HCT116 (cell line): Measurements from ENCODE around the gene PARP12. TPM values are rescaled to one million over a fixed set of nuclear protein-coding genes. Genes with fewer than 3 reads are reported as not detected.

Source experiments
- ATAC-seq: fragments of 200-7000 bp; cut with Tn5 transposase; 2 replicates; pipeline ENCODE4 v1.9.1; 2020; ENCODE audit warnings: mild to moderate bottlenecking, moderate library complexity
- BruUV-seq: library from RNA; stranded (reverse); fragments of 400-500 nt; replicated peaks from 2 replicates; lab custom pipeline; 2021; lab: Mats Ljungman, UMichigan
- CTCF ChIA-PET: fragments of 300-600 bp; sonication (Branson Sonifier 250); formaldehyde crosslinking; loops from one replicate; lab custom pipeline; 2021; ENCODE audit warnings: antibody characterized with exemption; lab: Charles Lee
- POLR2A ChIA-PET: fragments of 300-600, 350-600 bp; sonication (Branson Sonifier 250); formaldehyde crosslinking; loops from one replicate; lab custom pipeline; 2021; ENCODE audit warnings: antibody characterized with exemption; lab: Charles Lee
- RAD21 ChIA-PET, 2 experiments: fragments of 300-600 bp; sonication (Branson Sonifier 250); formaldehyde crosslinking; loops; one replicate each; lab custom pipeline; 2023; ENCODE audit warnings: low total read pairs in 2 of 2; ENCODE audit not compliant: uncharacterized antibody in 2 of 2, unreplicated experiment in 2 of 2, low non-redundant PET in 1 of 2; lab: Charles Lee
- DNase-seq: peaks from one replicate; pipeline ENCODE4 v3.0.0-alpha.2; 2010; ENCODE audit warnings: low read depth, low spot score
- H2AFZ ChIP-seq: fragments of 200-600 bp; shearing (Covaris generic), sonication (generic); 2 replicates; pipeline ENCODE4 v1.6.1; 2017; ENCODE audit warnings: low read depth, mixed run types, mixed read lengths, antibody characterized with exemption, low read length; ENCODE audit not compliant: poor library complexity, severe bottlenecking
- H3K27ac ChIP-seq: 2 replicates; pipeline ENCODE4 v1.5.1; 2012; ENCODE audit warnings: low read depth, low read length
- H3K27me3 ChIP-seq: fragments of 200-600 bp; sonication (generic); 2 replicates; pipeline ENCODE4 v1.6.1; 2016; ENCODE audit warnings: mixed run types, low read length, mixed read lengths; ENCODE audit not compliant: insufficient read depth
- H3K36me3 ChIP-seq, 2 experiments: fragments of 200-500 bp in 1 of 2; fragments of 200-600 bp in 1 of 2; sonication (Bioruptor generic) in 1 of 2; sonication (generic) in 1 of 2; 2 replicates each; pipeline versions ENCODE4 v1.5.1 to v1.6.1; 2014 to 2016; ENCODE audit warnings: low read length in 2 of 2, inconsistent platforms in 1 of 2, mixed read lengths in 1 of 2, mixed run types in 1 of 2; ENCODE audit not compliant: insufficient read depth in 2 of 2, control insufficient read depth in 1 of 2
- H3K4me1 ChIP-seq, 2 experiments: fragments of 200-600 bp in 1 of 2; sonication (generic) in 1 of 2; 2 replicates each; pipeline versions ENCODE4 v1.5.1 to v1.6.1; 2012 to 2017; ENCODE audit warnings: low read length in 2 of 2, inconsistent platforms in 1 of 2, mild to moderate bottlenecking in 1 of 2, mixed read lengths in 1 of 2, mixed run types in 1 of 2, moderate library complexity in 1 of 2; ENCODE audit not compliant: insufficient read depth in 2 of 2, control insufficient read depth in 1 of 2
- H3K4me2 ChIP-seq: fragments of 200-600 bp; sonication (generic); 2 replicates; pipeline ENCODE4 v1.6.1; 2017; ENCODE audit warnings: mixed run types, low read length, mixed read lengths
- H3K4me3 ChIP-seq, 2 experiments: fragments of 200-600 bp in 1 of 2; sonication (generic) in 1 of 2; replicated peaks in 1 of 2; 2 replicates each; pipeline ENCODE4 v1.5.1; 2011 to 2016; ENCODE audit warnings: low read length in 2 of 2, control low read depth in 1 of 2, low read depth in 1 of 2, mild to moderate bottlenecking in 1 of 2, mixed read lengths in 1 of 2, mixed run types in 1 of 2
- H3K79me2 ChIP-seq: fragments of 200-600 bp; sonication (generic); 2 replicates; pipeline ENCODE4 v1.6.1; 2017; ENCODE audit warnings: mild to moderate bottlenecking, mixed run types, low read length, moderate library complexity, mixed read lengths; ENCODE audit not compliant: insufficient read depth
- H3K9ac ChIP-seq: fragments of 200-600 bp; sonication (generic); 2 replicates; pipeline ENCODE4 v1.6.1; 2016; ENCODE audit warnings: low read length, mixed read lengths
- H3K9me2 ChIP-seq: fragments of 200-600 bp; sonication (generic), shearing (Covaris generic); 2 replicates; pipeline ENCODE4 v1.6.1; 2017; ENCODE audit warnings: mixed run types, mild to moderate bottlenecking, moderate library complexity; ENCODE audit not compliant: insufficient read depth
- H3K9me3 ChIP-seq, 2 experiments: fragments of 200-500 bp in 1 of 2; fragments of 200-600 bp in 1 of 2; sonication (Bioruptor generic) in 1 of 2; sonication (generic) in 1 of 2; 2 replicates each; pipeline ENCODE4 v1.6.1; 2014 to 2017; ENCODE audit warnings: low read length in 2 of 2, mixed read lengths in 2 of 2, inconsistent platforms in 1 of 2, low read depth in 1 of 2, mild to moderate bottlenecking in 1 of 2, mixed run types in 1 of 2, moderate library complexity in 1 of 2; ENCODE audit not compliant: control insufficient read depth in 1 of 2, insufficient read depth in 1 of 2
- H4K20me1 ChIP-seq: fragments of 200-600 bp; sonication (generic), shearing (Covaris generic); 2 replicates; pipeline ENCODE4 v1.6.1; 2017; ENCODE audit warnings: mixed run types, mild to moderate bottlenecking, moderate library complexity; ENCODE audit not compliant: insufficient read depth
- CBX3 ChIP-seq: IDR thresholded peaks from 2 replicates; pipeline ENCODE4 v1.6.1; 2012; ENCODE audit warnings: low read depth
- EGR1 ChIP-seq: IDR thresholded peaks from 2 replicates; pipeline ENCODE4 v1.6.1; 2012; ENCODE audit warnings: low read depth
- ELF1 ChIP-seq: IDR thresholded peaks from 2 replicates; pipeline ENCODE4 v1.6.1; 2012; ENCODE audit warnings: low read depth, borderline replicate concordance
- EZH2 ChIP-seq: fragments of 200-600 bp; sonication (generic); IDR thresholded peaks from 2 replicates; pipeline ENCODE4 v1.6.1; 2017; ENCODE audit warnings: antibody characterized with exemption, mixed run types
- EZH2phosphoT487 ChIP-seq: fragments of 200-600 bp; IDR thresholded peaks from 2 replicates; pipeline ENCODE4 v1.6.1; 2018; ENCODE audit warnings: antibody characterized with exemption, borderline replicate concordance
- FOSL1 ChIP-seq: IDR thresholded peaks from 2 replicates; pipeline ENCODE4 v1.6.1; 2012; ENCODE audit warnings: low read depth
- POLR2A ChIP-seq: IDR thresholded peaks from 2 replicates; pipeline ENCODE4 v1.7.0; 2011; ENCODE audit warnings: borderline replicate concordance; ENCODE audit not compliant: insufficient read depth, insufficient read length; ENCODE audit errors: extremely low read depth
- POLR2AphosphoS5 ChIP-seq: IDR thresholded peaks from 2 replicates; pipeline ENCODE4 v1.6.1; 2011; ENCODE audit warnings: mild to moderate bottlenecking, low read depth, low read length, moderate library complexity
- RAD21 ChIP-seq: IDR thresholded peaks from 2 replicates; pipeline ENCODE4 v1.6.1; 2012; ENCODE audit warnings: low read depth, mild to moderate bottlenecking
- REST ChIP-seq: IDR thresholded peaks from 2 replicates; pipeline ENCODE4 v1.6.1; 2012; ENCODE audit warnings: low read depth
- SIN3A ChIP-seq: IDR thresholded peaks from 2 replicates; pipeline ENCODE4 v1.6.1; 2012; ENCODE audit warnings: low read depth
- SP1 ChIP-seq: IDR thresholded peaks from 2 replicates; pipeline ENCODE4 v1.6.1; 2012; ENCODE audit warnings: low read depth
- TCF7L2 ChIP-seq: IDR thresholded peaks from 2 replicates; pipeline ENCODE4 v1.7.0; 2011; ENCODE audit warnings: borderline replicate concordance, inconsistent platforms; ENCODE audit not compliant: insufficient read depth, insufficient read length; ENCODE audit errors: extremely low read depth
- YY1 ChIP-seq: IDR thresholded peaks from 2 replicates; pipeline ENCODE4 v1.6.1; 2011; ENCODE audit warnings: low read length, low read depth, moderate library complexity, mild to moderate bottlenecking; ENCODE audit not compliant: insufficient replicate concordance; ENCODE audit errors: extremely low read depth
- ZBTB33 ChIP-seq: IDR thresholded peaks from 2 replicates; pipeline ENCODE4 v1.6.1; 2011; ENCODE audit warnings: mild to moderate bottlenecking, low read length, moderate library complexity; ENCODE audit not compliant: insufficient replicate concordance; ENCODE audit errors: extremely low read depth
- ZFX ChIP-seq: fragments of 450-650 bp; IDR thresholded peaks from 2 replicates; pipeline ENCODE4 v1.6.1; 2017
- ZNF274 ChIP-seq: fragments of 200-500 bp; sonication (Bioruptor generic); IDR thresholded peaks from 2 replicates; pipeline ENCODE4 v1.6.1; 2014; ENCODE audit warnings: mild to moderate bottlenecking, low read depth, low read length, inconsistent platforms
- intact Hi-C: fragments of 100-400 bp; cut with micrococcal nuclease; formaldehyde crosslinking; loops from 2 replicates; pipeline ENCODE4 v1.10.0; 2022
- total RNA-seq: library from RNA; stranded (reverse); gene quantifications from one replicate; pipeline ENCODE4 v1.2.1, GENCODE V29; 2021; ENCODE audit not compliant: unreplicated experiment
- TF ChIP-seq, protein P1 (sequence below): IDR thresholded peaks from 2 replicates; pipeline ENCODE4 v1.6.1; 2012
- TF ChIP-seq, protein P2 (sequence below), 3 experiments: fragments of 200-600 bp in 1 of 3; sonication (generic) in 1 of 3; IDR thresholded peaks in 2 of 3; conservative IDR thresholded peaks in 1 of 3; 2 replicates each; pipeline ENCODE4 v1.5.1; 2012 to 2017; ENCODE audit warnings: low read depth in 2 of 3, low read length in 2 of 3, antibody characterized with exemption in 1 of 3, borderline replicate concordance in 1 of 3, control low read depth in 1 of 3, mild to moderate bottlenecking in 1 of 3, mixed read lengths in 1 of 3, mixed run types in 1 of 3, moderate library complexity in 1 of 3; ENCODE audit not compliant: insufficient read depth in 1 of 3
- TF ChIP-seq, protein P3 (sequence below): IDR thresholded peaks from 2 replicates; pipeline ENCODE4 v1.6.1; 2012

PARP12 gene
- total RNA-seq, 1 experiment from 2014 or later: 17.7 TPM

- peaks cover 2 to 9% of the 10 kb centered on the region in 2 experiments; a peak in 2 of 4 replicates for H3K4me1 ChIP-seq
- no peak for DNase-seq
- intact Hi-C loops: no loop called here
- H3K79me2 ChIP-seq: no peaks in the 10 kb centered on the region
- H3K4me3 ChIP-seq: no peak overlapping the region
- no peaks in the 10 kb centered on the region for H3K9me2 ChIP-seq
- BruUV-seq: no TSS peak
- no peaks in the 10 kb centered on the region for H3K27me3 ChIP-seq
- no peak overlapping the region for H3K9ac ChIP-seq
- no peak overlapping the region for H3K4me2 ChIP-seq
- no peak overlapping the region for H3K27ac ChIP-seq
- TF ChIP-seq POLR2AphosphoS5: no peak
- no peak for TF ChIP-seq TCF7L2
- TF ChIP-seq, protein P1, sequence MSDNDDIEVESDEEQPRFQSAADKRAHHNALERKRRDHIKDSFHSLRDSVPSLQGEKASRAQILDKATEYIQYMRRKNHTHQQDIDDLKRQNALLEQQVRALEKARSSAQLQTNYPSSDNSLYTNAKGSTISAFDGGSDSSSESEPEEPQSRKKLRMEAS: no peak
- no peak for TF ChIP-seq ZNF274
- TF ChIP-seq CBX3: no peak
- TF ChIP-seq, protein P2, sequence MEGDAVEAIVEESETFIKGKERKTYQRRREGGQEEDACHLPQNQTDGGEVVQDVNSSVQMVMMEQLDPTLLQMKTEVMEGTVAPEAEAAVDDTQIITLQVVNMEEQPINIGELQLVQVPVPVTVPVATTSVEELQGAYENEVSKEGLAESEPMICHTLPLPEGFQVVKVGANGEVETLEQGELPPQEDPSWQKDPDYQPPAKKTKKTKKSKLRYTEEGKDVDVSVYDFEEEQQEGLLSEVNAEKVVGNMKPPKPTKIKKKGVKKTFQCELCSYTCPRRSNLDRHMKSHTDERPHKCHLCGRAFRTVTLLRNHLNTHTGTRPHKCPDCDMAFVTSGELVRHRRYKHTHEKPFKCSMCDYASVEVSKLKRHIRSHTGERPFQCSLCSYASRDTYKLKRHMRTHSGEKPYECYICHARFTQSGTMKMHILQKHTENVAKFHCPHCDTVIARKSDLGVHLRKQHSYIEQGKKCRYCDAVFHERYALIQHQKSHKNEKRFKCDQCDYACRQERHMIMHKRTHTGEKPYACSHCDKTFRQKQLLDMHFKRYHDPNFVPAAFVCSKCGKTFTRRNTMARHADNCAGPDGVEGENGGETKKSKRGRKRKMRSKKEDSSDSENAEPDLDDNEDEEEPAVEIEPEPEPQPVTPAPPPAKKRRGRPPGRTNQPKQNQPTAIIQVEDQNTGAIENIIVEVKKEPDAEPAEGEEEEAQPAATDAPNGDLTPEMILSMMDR (IDR thresholded peaks at IDR 0.05 in 2 of 3, conservative IDR thresholded peaks at IDR 0.05 in 1 of 3; ENCODE audit: borderline replicate concordance in 1 of 3, insufficient read depth in 1 of 3, low read depth in 2 of 3, low read length in 2 of 3): no peak
- TF ChIP-seq REST: no peak
- TF ChIP-seq ZBTB33: no peak
- no peak for TF ChIP-seq FOSL1
- TF ChIP-seq SP1: no peak
- no peak for TF ChIP-seq POLR2A
- TF ChIP-seq, protein P3, sequence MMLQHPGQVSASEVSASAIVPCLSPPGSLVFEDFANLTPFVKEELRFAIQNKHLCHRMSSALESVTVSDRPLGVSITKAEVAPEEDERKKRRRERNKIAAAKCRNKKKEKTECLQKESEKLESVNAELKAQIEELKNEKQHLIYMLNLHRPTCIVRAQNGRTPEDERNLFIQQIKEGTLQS: no peak
- TF ChIP-seq RAD21: no peak
- no peak for TF ChIP-seq SIN3A
- TF ChIP-seq ZFX: no peak
- no peak for TF ChIP-seq ELF1
- TF ChIP-seq EZH2phosphoT487: no peak
- no peak for TF ChIP-seq EZH2
- TF ChIP-seq YY1: no peak
- no peak for TF ChIP-seq EGR1
- POLR2A ChIA-PET: no interaction called here
- no peaks in the 10 kb centered on the region for H3K36me3 ChIP-seq
- no peaks in the 10 kb centered on the region for H4K20me1 ChIP-seq
- no peak for ATAC-seq
- CTCF ChIA-PET: no interaction called here
- H3K9me3 ChIP-seq: no peaks in the 10 kb centered on the region
- H2AFZ ChIP-seq: no peak overlapping the region
- RAD21 ChIA-PET: no interaction called here
These were observed 23.7 kb downstream of the PARP12 start for GRCh38 chr7:140039066-140039465.
